BJ (cell line): ENCODE results near the gene ESAM. TPM values are rescaled to one million over a fixed set of nuclear protein-coding genes. Genes with fewer than 3 reads are reported as not detected.
A peak's percentile ranks its signal among the peaks of the same experiment; 100 is the strongest.

Experiments used
- CTCF ChIA-PET: fragments of 350-600 bp; formaldehyde crosslinking; extraction: SDS; loops from one replicate; lab custom pipeline; 2021; ENCODE audit warnings: antibody characterized with exemption, inconsistent platforms; lab: Yijun Ruan, JAX
- POLR2A ChIA-PET: fragments of 300-600 bp; sonication (Branson Sonifier 250); formaldehyde crosslinking; extraction: SDS; loops from one replicate; lab custom pipeline; 2021; ENCODE audit warnings: antibody characterized with exemption; lab: Charles Lee
- DNase-seq: peaks from one replicate; pipeline ENCODE4 v3.0.0-alpha.2; 2011; ENCODE audit warnings: low read depth
- H3K27me3 ChIP-seq: 2 replicates; pipeline ENCODE4 v1.6.0; 2011; ENCODE audit warnings: low read length; ENCODE audit not compliant: control insufficient read depth, insufficient read depth
- H3K36me3 ChIP-seq: 2 replicates; pipeline ENCODE4 v1.5.1; 2011; ENCODE audit warnings: low read length; ENCODE audit not compliant: control insufficient read depth, insufficient read depth
- H3K4me3 ChIP-seq: 2 replicates; pipeline ENCODE4 v1.5.1; 2011; ENCODE audit warnings: low read depth, mild to moderate bottlenecking, control low read depth, low read length
- polyA plus RNA-seq: library from polyadenylated mRNA; depleted of rRNA; stranded (reverse); fragments of >200 nt; gene quantifications from 2 replicates; pipeline ENCODE4 v1.2.3, GENCODE V29; 2011
- TF ChIP-seq, protein P1 (sequence below): IDR thresholded peaks from 2 replicates; pipeline ENCODE4 v1.5.1; 2011; ENCODE audit warnings: low read depth, mild to moderate bottlenecking, control low read depth, inconsistent platforms, low read length, moderate library complexity; ENCODE audit not compliant: insufficient read depth

The ESAM gene
- polyA plus RNA-seq, 1 experiment, result 0.17 TPM

DNA sequence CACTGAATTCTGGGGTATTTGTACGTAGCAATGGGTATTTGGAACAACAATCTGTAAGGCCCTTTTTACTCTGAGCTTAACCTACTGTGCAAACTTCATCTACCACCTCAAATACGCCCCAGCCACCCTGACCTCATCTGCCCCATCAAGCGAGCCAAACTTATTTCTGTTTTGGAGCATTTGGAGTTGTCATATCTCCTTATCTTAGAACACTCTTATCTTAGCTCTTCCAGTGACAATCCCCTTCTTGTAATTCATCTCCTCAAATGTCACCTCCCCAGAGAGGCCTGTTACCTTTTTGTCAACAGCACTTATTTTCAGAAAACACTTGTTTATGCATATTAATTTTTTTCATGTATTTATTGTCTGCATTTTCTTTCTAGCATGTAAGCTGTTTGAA lies 42.8 kb upstream of the ESAM start:
- Histone ChIP-seq H3K36me3 (no peaks in the 10 kb centered on the region), H3K27me3 (0 out of 2 replicates have a peak, but pooled peaks cover 2% of the 10 kb centered on the region), H3K4me3 (no peak overlapping the region)
- ChIA-PET CTCF (interaction anchor here (1.0 to 1.8 kb wide), 3 partner anchors 10 to 134 kb away, joined by 4 to 5 read pairs (median 4); no protein-coding TSS in a partner anchor), POLR2A (no interaction called here)
- TF ChIP-seq, protein P1, sequence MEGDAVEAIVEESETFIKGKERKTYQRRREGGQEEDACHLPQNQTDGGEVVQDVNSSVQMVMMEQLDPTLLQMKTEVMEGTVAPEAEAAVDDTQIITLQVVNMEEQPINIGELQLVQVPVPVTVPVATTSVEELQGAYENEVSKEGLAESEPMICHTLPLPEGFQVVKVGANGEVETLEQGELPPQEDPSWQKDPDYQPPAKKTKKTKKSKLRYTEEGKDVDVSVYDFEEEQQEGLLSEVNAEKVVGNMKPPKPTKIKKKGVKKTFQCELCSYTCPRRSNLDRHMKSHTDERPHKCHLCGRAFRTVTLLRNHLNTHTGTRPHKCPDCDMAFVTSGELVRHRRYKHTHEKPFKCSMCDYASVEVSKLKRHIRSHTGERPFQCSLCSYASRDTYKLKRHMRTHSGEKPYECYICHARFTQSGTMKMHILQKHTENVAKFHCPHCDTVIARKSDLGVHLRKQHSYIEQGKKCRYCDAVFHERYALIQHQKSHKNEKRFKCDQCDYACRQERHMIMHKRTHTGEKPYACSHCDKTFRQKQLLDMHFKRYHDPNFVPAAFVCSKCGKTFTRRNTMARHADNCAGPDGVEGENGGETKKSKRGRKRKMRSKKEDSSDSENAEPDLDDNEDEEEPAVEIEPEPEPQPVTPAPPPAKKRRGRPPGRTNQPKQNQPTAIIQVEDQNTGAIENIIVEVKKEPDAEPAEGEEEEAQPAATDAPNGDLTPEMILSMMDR, result no peak
- no peak for DNase-seq

DNA sequence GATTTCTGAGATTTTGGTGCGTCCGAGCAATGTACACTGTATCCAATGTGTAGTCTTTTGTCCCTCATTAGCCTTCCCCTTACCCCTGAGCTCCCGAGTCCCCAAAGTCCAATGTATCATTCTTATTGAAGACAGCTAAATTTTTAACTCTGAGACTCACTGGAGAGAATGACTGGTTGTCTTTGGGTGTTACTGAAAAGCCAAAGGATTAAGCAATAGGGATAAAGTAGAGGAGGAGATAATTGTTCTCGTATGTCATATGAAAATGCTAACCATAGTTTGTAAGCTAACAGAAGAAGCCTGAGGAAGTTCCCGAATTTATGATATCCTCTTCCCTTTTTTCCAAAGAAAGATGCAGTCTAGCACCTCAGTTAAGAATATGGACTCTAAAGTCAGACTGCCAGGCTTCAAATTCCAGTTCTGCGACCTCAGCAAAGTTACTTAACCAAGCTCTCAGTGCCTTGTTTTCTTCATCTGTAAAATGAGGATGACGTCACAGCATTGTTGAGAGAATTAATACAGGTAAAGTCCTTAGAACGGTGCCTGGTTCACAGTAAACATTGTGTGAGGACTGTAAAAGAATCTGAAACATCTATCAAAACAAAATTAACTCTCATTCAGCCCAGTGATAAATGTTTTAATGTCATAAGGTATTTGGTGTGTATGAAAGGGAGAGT lies 39.7 kb upstream of the ESAM start:
- no peak overlapping the region for H3K4me3 ChIP-seq
- TF ChIP-seq, protein P1, result no peak
- ChIA-PET CTCF (interaction anchor here (1.1 to 6.1 kb wide), 8 partner anchors 12 to 131 kb away, joined by 3 to 41 read pairs (median 5); partner anchors contain the start of gene NRGN), POLR2A (interaction anchor here (0.6 kb wide), 1 partner anchor 53 kb away, joined by 8 read pairs; no protein-coding TSS in a partner anchor)
- H3K36me3 ChIP-seq, result no peaks in the 10 kb centered on the region
- no peaks in the 10 kb centered on the region for H3K27me3 ChIP-seq
- no peak for DNase-seq

DNA sequence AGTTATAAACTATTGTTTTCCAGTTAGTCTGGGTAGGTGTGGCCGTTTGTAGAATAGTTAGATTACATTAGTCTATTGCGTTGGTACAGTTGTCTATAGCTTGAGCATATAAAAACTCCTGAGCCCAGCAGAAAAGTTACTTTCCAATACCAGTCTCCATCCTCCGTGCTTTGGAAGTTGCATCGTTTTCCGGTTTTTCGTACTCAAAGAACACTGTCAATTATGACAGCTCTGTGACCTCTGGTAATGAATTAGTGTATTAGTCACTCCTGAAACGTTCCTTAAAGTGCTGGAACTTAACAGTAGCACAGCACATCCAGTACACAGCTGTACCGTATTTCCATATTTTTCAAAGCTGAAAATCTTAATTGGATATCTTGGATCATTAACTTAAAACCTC lies 38.9 kb upstream of the ESAM start:
- H3K4me3 ChIP-seq, result peak overlapping the region; percentile 89
- no peak for DNase-seq
- no peaks in the 10 kb centered on the region for H3K36me3 ChIP-seq
- H3K27me3 ChIP-seq, result no peaks in the 10 kb centered on the region
- CTCF ChIA-PET, result interaction anchor here (1.1 to 6.1 kb wide), 7 partner anchors 13 to 130 kb away, joined by 3 to 41 read pairs (median 6); partner anchors contain the start of gene NRGN
- TF ChIP-seq, protein P1, result no peak
- POLR2A ChIA-PET, result interaction anchor here (0.6 kb wide), 1 partner anchor 53 kb away, joined by 8 read pairs; no protein-coding TSS in a partner anchor

DNA sequence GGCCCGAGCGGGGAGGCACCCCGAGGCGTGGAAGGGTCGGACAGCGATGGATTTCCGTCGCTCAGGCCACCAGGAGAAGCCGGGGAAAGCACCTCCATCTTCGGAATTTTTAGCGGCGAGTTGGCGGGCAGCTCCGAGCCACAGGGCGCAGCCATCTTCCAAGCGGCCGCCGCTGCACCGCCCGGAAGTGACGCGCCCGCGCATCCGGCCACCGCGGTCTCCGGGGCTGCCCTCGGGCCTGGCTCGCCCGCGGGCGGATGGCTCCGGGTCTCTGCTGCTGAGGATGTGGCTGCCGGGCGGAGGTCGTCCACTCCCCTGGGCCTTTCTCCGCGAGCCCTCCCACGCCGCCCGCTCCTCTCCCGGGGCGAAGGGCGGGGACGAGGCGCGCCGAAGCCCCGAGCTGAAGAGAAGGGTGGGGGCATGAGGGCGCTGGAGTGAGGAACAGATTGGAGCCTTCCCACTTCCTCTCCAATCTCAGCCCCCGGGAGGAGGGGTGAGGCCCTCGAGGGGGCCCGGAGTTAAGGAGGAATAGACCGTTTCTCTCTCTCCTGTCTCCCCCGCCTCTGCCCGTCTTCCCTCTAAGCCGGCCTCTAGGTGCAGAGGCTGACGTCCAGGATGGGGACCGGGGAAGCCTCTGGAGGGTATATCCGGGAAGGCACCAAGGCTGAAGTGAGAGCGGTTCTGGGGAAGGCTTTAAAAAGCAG lies 38.3 kb upstream of the ESAM start, which contains the start of gene MSANTD2:
MSANTD2 (minus strand) TSS at position 181 of the 704 bp plus-strand sequence; CDS start at position 155, 26 bp downstream.
- Histone ChIP-seq H3K36me3 (no peaks in the 10 kb centered on the region), H3K27me3 (no peaks in the 10 kb centered on the region), H3K4me3 (peak within 1 kb of the TSS; percentile 89)
- ChIA-PET POLR2A (interaction anchor here (0.6 kb wide), 1 partner anchor 126 kb away, joined by 4 read pairs; the partner anchor contains the start of gene SPA17), CTCF (interaction anchor here (0.7 to 6.1 kb wide), 7 partner anchors 13 to 136 kb away, joined by 3 to 41 read pairs (median 6); no protein-coding TSS in a partner anchor)
- DNase-seq, result no peak
- TF ChIP-seq, protein P1, result no peak
